GM11168 (cell line): Measurements from ENCODE around the gene EME1.
"Not testable (repeated sequence)": the region's sequence is repeated elsewhere in the genome, so short reads cannot be mapped to it uniquely, and the experiment has no call there.

Experiments used
- in situ Hi-C: fragments of 300-500 bp; cut with MboI; formaldehyde crosslinking; loops from one replicate; pipeline ENCODE4 v1.12.0; 2022; ENCODE audit warnings: low sequenced_read_pairs; ENCODE audit not compliant: unreplicated experiment

The EME1 gene

DNA sequence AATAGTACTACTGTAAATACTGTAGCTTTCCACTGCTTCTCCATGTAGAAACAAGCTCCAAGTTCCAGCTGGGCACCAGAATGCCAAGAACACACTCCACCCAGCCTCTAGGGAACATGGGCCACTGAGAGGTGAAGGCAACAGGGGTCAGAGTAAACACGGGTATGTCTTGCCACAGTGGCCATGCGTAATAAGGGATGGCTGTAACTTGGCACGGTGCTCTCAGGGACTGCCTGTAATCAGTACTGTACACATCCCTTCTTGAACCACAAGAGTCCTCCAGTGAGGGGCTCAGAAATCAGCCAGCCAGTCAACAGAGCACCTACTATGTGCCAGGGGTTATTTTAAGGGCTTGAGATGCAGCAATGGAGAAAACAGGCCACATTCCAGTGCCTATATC is 13.5 kb downstream of the EME1 start:
- in situ Hi-C loops, result no loop called here

DNA sequence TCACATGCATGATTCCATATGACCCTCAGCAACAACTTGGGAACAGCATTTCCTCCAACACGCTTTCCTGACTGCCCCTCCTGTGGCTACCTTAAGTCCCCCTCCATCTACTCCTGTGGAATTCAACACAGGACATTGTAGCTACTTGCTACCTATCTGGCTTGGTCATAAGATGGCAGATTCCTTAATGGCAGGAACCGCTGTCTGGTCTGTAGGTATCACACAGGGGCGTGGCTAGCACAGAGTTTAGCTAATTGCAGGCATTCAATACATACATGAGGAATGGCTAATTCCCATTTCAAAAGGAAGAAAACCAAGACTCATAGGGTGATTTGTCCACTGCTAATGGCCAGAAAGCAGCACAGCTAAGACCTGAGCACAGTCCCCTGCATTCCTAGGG is 15.7 kb downstream of the EME1 start:
- in situ Hi-C loops, result no loop called here

DNA sequence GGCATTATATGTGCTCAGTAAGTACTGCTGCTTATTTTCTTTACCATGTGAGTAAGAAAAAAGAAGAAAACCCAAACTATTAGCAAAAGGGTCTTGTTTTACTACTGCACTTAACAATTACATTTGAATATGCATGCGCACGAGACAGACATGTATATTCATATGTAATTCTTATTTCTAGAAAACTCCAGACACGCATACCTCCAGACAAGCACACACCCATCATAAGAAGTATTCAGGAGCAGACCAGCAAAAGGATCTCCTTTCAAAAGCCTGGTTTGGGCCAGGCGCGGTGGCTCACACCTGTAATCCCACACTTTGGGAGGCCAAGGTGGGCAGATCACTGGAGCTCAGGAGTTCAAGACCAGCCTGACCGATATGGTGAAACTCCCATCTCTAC is 16.5 kb downstream of the EME1 start:
- in situ Hi-C loops, result no loop called here

DNA sequence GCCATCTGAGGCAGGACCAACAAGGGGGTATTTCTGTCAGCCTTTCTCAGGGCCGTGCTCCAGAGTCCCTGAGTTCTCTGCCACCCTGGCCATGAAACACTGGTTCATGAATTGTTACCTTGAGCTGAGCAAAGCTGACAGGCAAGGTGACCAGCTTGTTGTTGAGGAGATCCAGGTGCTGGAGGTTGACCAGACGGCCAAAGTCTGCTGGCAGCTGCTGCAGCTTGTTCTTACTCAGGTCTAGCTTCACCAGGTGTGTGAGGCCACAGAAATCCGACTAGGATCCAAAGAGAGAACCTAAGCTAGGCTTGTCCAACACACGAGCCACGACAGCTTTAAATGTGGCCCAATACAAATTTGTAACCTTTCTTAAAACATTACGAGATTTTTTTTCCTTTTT is 19.6 kb downstream of the EME1 start:
- in situ Hi-C loops, result no loop called here

DNA sequence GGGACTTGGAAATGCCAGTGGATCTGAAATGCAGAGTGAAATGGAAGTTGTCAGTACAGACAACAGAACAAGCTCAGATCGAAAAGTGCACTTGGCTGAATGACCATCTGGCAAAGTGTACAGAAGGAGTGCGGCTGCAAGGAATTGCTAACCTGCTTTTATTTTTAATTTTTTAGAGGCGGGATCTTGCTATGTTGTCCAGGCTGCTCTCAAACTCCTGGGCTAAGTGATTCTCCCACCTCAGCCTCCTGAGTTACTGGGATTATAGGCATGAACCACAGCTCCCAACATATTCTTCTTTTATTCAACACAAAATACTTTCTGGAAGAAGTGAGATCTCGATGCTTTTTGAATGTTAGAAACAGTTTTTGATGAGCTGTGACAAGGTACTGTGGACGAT is 20.7 kb downstream of the EME1 start:
- in situ Hi-C loops, result no loop called here

DNA sequence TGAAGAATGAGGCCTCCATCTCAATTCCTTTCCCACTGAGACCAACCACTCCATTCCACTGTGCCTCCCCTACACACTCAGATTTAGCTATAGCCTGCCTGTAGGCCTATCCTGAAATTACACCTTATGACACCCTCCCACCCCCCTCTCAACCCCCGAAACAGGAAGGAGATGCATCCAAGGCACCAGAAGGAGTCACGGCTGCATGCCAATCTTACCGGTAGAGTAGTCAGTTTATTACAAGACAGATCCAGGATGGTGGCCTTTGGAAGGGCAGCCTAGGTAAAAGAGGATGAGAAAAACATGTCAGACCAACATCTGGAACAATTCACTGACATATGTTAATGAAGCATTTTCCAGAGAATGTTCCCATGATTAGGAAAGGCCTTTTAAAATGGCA is 21.7 kb downstream of the EME1 start:
- in situ Hi-C loops, result no loop called here

DNA sequence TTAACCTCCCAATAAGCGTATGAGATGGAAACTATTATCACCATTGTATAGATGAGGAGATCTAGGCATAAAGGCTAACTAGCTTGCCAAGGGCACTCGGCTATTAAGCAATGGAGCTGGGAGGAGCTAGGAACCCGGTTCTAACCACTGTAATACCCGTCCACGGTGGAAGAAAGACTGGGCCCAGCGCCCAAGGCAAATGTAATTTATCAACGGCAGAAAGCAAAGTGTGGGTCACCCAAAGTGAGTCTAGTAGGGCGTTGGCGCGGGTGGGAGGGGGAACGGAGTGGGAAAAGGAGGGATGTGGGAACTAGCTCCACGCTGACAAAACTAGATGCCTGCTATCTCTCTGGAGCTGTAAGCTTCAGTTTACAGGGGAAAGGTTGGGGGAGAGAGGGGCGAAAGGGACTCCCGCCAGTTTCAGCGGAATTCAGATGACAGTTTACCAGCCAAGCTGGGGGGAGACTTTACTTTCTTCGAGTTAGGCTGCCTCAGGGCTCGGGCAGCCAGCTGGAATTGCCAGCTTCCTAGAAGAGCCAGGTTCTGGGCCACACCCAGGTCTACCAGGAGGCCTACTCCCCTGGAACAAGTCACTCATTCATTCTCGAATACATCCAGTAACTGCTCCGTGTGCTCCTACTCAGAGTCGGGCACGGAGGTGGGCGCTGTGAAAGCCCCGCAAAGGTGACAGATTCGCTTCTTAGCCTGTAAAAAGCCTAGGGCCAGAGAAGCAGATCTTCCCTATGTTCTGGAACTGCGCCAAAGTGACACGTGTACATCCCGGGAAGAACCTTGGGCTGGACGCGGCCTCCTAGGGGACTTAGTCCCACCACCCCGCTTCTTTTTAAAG is 23.5 kb downstream of the EME1 start:
- in situ Hi-C loops, result no loop called here

DNA sequence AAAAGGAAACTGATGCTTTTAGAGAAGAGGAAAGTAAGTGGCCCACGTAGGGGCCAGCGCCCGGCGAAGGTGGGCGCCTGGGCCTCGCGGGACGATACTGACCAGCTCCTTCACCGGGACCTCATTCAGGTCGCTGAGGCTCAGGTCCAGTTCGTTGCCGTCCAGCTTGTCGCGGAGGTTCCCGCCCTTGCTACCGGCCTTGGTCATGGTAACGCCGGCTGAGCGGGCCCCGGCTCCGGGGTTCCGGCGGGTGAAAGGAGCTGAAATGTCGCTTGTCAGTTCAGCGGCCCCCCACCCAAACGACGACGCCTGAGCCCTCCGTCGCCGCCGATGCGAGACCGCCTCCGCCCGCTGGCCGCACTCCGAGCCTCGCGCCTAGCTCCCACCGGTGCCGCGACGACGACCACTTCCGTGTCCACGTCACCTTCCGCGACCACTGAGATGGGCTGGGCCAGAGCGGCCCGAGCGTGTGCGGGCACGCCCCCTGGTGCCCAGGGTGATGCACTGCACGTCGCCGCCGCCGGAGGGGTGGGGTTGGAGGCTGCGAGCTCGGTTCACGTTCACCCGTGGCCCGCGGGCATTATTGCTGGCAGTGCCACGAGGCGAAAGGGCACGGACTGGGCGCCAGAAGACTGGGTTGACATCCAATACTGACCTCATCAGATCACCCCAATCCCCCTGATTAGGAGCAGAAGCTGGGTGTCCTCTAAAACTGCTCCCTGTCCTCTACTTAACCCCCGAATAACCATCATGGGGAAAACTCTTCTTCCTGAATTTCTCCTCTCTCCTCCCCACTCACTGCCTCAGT is 24.3 kb downstream of the EME1 start, which contains the start of gene LRRC59:
TSS of gene LRRC59 (minus strand) at position 413 of the 808 bp plus-strand sequence. CDS start at position 207, 206 bp downstream.
- in situ Hi-C loops, result no loop called here

DNA sequence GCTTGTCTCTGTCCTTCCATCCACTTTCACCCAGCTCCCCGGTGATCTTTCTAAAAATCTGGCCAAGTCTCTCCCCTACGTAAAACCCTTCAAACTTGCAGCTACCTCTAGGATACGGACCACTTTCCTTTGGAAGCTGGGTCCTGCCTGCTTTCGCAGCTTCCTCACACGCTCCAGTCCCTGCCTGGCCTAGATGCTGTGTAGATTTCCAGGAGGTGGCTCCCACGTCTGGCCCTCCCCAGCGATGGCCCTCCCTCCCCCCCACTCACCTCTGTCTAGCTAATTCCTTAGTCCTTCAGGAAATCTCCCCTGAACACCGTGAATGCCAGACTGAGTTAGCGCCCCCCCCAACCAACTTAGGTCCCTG is 24.9 kb downstream of the EME1 start:
- in situ Hi-C loops, result no loop called here

DNA sequence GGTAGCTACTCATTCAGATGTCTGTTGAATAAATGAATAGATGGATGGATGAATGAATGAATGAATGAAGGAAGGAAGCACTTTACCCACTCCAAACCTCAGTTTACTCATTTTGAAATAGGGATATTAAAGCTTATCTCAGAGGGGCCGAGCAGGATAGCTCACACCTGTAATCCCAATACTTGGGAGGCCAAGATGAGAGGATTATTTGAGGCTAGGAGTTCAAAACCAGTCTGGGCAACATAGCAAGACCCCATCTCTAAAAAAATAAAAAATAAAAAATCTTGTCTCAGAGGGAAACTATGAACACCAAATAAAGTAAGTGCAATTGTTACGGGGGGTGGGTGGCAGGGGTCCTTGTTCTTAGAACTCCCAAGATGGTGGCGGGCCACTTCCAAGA is 25.6 kb downstream of the EME1 start:
- in situ Hi-C loops, result not testable (repeated sequence)

DNA sequence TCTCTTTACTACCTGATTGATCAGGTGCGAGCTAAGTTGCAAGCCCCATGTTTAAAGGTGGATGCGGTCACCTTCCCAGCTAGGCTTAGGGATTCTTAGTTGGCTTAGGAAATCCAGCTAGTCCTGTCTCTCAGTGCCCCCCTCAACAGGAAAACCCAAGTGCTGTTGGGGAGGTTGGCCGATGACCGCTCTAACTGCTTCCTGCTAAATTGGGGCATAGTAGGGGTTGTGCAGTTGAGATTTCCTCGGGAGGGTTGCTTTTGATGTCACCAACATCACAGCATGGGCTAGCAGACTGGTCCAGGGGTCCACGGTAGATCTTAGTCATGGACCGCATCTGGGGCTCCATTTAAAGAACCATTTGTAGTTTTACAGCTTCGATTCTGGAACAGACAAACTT is 26.6 kb downstream of the EME1 start:
- in situ Hi-C loops, result not testable (repeated sequence)

DNA sequence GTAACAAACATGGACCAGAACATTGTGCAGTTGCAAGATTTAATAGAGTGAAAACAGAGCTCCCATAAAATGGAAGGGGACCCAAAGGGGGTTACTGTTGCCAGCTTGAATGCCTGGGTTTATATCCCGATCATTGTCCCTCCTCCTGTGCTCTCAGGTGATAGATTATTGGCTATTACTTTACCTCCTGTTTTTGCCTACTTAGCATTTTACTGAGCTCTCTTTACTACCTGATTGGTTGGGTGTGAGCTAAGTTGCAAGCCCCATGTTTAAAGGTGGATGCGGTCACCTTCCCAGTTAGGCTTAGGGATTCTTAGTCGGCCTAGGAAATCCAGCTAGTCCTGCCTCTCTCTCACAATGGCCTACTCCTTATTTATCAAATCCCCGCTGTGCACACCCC is 32.3 kb downstream of the EME1 start:
- in situ Hi-C loops, result not testable (repeated sequence)

DNA sequence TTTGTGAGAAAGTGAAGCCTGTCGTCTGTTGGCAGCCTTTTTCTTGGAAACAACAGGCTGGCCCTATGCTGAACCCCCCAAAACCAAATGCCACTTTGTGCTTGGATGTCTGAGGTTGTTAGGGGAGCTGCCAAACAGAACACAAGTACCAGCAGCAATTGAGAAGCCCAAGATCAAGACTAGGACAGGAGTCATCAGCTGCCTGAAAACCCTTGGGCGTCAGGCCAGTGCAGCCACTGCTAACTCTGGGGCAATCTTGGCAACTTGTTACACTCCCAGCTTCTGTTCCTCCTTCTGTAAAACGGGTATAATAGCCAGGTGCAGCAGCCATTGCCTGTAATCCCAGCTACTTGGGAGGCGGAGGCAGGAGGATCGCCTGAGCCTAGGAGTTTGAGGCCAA is 33.5 kb downstream of the EME1 start:
- in situ Hi-C loops, result no loop called here

DNA sequence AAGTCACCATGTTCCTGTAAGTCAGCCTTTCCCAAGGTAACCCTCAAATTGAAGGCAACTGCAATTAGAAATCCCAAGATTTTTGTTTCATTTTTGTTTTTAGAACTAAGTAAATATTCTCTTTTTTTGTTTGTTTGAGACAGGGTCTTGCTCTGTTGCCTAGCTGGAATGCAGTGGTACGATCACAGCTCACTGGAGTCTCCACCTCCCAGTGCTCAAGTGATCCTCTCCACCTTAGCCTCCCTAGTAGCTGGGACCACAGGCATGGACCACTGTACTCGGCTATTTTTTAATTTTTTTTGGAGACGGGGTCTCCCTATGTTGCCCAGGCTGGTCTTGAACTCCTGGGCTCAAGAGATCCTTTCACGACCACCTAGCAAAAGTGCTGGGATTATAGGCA is 34.9 kb downstream of the EME1 start:
- in situ Hi-C loops, result no loop called here

DNA sequence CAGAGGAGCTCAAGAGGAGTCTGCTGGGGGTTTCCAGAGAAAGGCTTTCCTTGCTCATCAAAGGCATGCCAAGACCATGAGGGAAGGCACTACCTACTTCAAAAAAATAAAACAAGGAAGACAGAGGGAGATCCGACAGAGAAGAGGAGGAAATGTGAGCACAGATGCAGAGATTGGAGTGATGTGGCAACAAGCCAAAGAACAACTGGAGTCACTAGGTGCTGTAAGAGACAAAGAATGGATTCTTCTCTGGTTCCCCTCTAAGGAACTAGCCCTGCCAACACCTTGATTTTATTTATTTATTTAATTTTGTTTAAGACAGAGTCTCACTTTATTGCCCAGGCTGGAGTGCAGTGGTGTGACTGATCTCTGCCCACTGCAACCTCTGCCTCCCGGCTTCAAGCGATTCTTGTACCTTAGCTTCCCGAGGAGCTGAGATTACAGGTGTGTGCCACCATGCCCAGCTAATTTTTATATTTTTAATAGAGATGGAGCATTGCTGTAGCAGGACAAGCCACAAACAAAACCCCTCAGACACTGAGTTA is 39.2 kb downstream of the EME1 start:
- in situ Hi-C loops, result no loop called here

DNA sequence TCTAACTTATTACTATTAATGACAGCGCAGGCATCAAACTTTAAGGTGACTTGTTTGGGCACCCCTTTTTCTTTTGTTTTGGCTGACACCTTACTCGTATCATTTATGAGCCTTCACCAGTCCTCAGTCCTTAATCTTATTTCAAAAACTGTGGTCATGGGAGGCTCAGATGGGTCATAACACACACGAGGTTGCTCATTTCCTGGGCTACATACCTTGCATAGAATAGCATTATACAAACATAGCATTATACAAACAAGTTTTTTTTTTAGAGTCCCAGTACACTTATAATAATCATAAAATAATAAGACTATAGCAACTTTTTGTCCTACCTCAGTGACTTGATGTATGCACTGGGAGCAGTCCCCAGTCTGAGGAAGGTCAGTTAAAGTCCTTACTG is 41.8 kb downstream of the EME1 start:
- in situ Hi-C loops, result no loop called here

DNA sequence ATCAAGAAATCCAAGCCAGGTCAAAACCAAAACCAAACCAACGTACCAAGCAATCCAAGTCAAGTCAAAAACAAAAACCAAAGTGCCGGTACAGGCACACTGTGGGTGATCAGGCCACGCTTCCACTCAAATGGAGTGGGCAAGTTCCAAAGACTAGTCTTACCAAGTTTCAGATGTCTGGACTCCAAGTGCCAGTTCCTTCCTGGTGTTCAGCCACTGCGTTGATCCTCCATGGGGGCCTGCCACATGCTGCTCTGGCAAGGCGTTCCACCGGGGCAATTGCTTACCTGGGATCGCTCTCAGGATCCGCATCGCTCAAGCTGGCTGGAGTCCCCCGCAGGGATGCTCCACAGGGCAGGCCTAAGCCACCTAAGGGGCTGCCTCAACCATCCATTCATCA is 46.5 kb downstream of the EME1 start:
- in situ Hi-C loops, result not testable (repeated sequence)

DNA sequence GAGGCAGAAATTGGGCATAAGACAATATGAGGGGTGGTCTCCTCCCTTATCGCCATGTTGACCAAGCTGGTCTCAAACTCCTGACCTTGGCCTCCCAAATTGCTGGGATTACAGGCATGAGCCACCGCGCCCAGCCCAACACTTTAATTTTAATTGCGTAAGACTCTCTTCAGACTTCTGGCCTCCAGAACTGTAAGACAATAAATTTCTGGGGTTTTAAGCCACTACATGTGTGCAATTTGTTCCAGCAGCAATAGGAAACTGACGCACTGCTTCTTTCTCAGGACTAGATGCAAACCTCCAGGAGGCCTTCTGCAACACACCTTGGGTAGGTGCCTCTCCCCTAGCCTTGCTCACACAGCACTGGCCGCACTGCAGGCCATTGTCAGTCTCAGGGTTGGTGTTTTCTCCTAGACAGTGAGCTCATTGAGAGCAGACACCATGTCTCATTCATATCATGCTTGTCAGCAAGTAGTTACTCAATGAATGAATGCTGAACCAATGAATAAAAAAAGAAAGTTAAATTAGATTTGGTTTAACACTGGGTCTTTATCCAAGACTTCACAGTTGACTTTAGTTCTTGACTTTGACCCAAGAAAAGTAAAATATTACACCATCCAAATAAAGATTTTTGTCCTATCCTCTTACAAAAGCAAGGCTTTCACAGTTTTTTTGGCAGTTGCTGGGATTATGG is 47.5 kb downstream of the EME1 start:
- in situ Hi-C loops, result no loop called here

DNA sequence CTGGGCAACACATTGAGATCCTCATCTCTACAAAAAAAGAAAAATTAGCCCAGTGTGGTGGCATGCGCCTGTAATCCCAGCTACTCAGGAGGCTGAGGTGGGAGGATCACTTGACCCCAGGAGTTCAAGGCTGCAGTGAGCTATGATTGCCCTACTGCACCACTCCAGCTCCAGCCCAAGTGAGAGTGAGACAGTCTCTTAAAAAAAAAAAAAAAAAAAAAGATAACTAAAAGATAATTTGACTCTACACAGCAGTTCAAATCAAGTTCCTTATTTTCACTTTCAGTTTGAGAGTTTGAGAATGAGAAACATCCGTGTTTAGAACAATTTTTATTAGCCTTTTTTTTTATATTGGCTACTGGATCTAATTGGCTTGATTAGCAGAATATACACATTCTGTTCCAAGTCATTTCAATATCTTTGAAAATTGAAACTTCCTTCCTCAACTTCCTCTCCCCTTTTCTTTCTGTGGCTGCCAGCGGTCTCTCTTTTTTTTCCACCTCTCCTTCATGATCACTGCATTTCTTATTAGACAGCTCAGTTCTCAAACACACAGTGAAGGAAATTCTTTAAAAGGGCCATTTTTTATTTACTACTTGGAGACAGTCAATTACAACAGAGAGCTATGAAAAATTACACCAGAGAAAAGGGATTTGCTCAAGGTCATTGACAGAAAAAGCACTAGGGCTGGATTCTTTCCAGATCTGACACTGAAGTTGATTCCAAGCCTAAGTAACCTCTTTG is 48.5 kb downstream of the EME1 start:
- in situ Hi-C loops, result no loop called here

DNA sequence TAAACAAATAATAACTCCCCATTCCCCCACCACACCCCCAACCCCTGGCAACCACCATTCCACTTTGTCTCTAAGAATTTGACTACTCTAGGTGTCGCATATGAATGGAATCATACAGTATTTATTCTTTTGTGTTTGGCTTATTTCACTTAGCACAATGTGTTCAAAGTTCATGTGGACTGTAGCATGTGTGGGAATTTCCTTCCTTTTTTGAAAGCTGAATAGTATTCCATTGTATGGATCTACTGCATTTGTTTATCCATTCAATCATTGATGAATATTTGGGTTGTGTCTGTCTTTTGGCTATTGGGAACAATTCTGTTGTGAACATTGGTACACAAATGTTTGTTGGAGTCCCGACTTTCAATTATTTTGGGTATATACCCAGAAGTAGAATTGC is 49.7 kb downstream of the EME1 start:
- in situ Hi-C loops, result no loop called here
